Mesothelial cell of epicardium (in vitro differentiated cells): ENCODE data around the gene POLR1G. TPM values are rescaled to one million over a fixed set of nuclear protein-coding genes. Genes with fewer than 3 reads are reported as not detected.
A peak's percentile ranks its signal among the peaks of the same experiment; 100 is the strongest.

Experiments used
- DNase-seq, 2 experiments: peaks; one replicate each; pipeline ENCODE4 v3.0.0; 2021; ENCODE audit warnings: low spot score in 2 of 2; ENCODE audit not compliant: unreplicated experiment in 2 of 2
- H3K27ac Mint-ChIP-seq: 2 replicates; pipeline ENCODE4 v1.8.0; 2021; ENCODE audit warnings: mixed read lengths
- H3K27me3 Mint-ChIP-seq: 2 replicates; pipeline ENCODE4 v1.8.0; 2021; ENCODE audit warnings: low read depth, mixed read lengths
- H3K36me3 Mint-ChIP-seq: 2 replicates; pipeline ENCODE4 v1.8.0; 2021; ENCODE audit warnings: mixed read lengths
- H3K4me1 Mint-ChIP-seq: 2 replicates; pipeline ENCODE4 v1.8.0; 2021; ENCODE audit warnings: mixed read lengths
- H3K4me3 Mint-ChIP-seq: 2 replicates; pipeline ENCODE4 v1.8.0; 2021; ENCODE audit warnings: mild to moderate bottlenecking, moderate library complexity, mixed read lengths
- H3K9me3 Mint-ChIP-seq: 2 replicates; pipeline ENCODE4 v1.8.0; 2021; ENCODE audit warnings: mixed read lengths
- CTCF ChIP-seq: fragments of 200-600 bp; sonication (generic); IDR thresholded peaks from one replicate; pipeline ENCODE4 v1.5.0; 2021; ENCODE audit warnings: antibody characterized with exemption; ENCODE audit not compliant: unreplicated experiment
- total RNA-seq: library from RNA; stranded (reverse); gene quantifications from 3 replicates; pipeline ENCODE4 v1.2.1, GENCODE V29; 2021

Gene POLR1G
- total RNA-seq, 1 donor from 2014 or later: 6.7 TPM

- DNase-seq: no peak
- Mint-ChIP-seq H3K27ac (no peak overlapping the region), H3K36me3 (peaks cover 22% of the 10 kb centered on the region), H3K27me3 (no peaks in the 10 kb centered on the region), H3K4me3 (no peak overlapping the region), H3K4me1 (no peaks in the 10 kb centered on the region), H3K9me3 (no peaks in the 10 kb centered on the region)
- no peak for TF ChIP-seq CTCF
Measured at GRCh38 chr19:45362291-45362690, 44.2 kb upstream of the POLR1G start.

DNA sequence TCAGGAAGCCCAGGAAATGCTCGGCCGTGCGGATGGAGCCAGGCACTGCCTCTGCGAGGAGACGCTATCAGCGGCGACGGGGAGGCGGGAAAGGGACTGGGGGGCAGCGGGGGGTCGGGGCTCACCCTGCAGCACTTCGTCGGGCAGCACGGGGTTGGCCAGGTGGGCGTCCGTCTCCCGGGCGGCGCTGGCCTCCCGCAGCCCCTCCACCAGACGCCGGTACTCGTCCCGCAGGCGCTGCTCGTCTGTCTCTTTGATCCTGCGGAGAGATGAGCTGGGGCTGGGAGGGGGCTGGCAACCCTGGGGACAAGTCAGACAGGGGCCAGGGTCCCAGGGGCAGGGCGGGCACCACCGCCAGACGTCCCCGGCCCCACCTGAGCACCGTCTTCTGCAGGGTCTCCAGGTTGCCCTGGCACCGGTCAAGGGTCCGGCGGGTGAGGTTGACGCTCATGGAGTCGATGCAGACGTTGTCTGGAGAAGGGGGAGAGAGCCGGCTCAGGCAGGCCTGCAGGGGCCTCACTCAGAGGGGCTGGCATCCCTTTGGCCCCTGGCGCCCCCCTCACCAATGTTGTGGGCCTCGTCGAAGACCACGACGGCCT, 42.5 kb upstream of the POLR1G start:
- no peak for TF ChIP-seq CTCF
- no peak for DNase-seq
- no peak overlapping the region for H3K27ac Mint-ChIP-seq
- no peaks in the 10 kb centered on the region for H3K27me3 Mint-ChIP-seq
- H3K36me3 Mint-ChIP-seq: peaks cover 14% of the 10 kb centered on the region
- H3K4me1 Mint-ChIP-seq: peaks cover 2% of the 10 kb centered on the region
- H3K9me3 Mint-ChIP-seq: no peaks in the 10 kb centered on the region
- no peak overlapping the region for H3K4me3 Mint-ChIP-seq

- peaks cover 11% of the 10 kb centered on the region for H3K36me3 Mint-ChIP-seq
- no peak overlapping the region for H3K27ac Mint-ChIP-seq
Measured at GRCh38 chr19:45364696-45365095, 41.7 kb upstream of the POLR1G start.

DNA sequence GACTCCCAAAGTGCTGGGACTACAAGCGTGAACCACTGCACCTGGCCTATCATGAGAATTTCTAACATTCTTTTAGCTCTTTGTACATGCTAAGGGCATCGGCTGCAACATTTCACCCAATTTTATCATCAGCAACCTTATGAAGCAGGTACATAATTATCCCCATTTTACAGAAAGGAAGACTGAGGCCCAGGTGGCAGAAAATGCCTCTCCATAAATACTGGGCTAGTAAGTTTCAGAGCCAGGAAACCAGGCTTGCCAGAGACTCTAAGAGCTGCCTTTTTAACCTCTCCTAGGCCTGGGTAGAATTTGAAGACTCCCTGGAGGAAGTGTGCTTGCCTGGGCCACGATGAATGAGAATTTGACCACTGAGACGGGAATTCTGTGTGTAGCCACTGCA, 38.3 kb upstream of the POLR1G start:
- DNase-seq: no peak
- peaks cover 2% of the 10 kb centered on the region for H3K36me3 Mint-ChIP-seq
- TF ChIP-seq CTCF: no peak
- H3K27me3 Mint-ChIP-seq: no peaks in the 10 kb centered on the region
- no peaks in the 10 kb centered on the region for H3K9me3 Mint-ChIP-seq
- H3K4me3 Mint-ChIP-seq: no peak overlapping the region
- no peak overlapping the region for H3K27ac Mint-ChIP-seq
- peaks cover 12% of the 10 kb centered on the region for H3K4me1 Mint-ChIP-seq

More at GRCh38 chr19:45364696-45365095, 41.7 kb upstream of the POLR1G start:
- H3K27me3 Mint-ChIP-seq: no peaks in the 10 kb centered on the region
- TF ChIP-seq CTCF: no peak
- no peaks in the 10 kb centered on the region for H3K9me3 Mint-ChIP-seq
- H3K4me3 Mint-ChIP-seq: no peak overlapping the region
- H3K4me1 Mint-ChIP-seq: peaks cover 4% of the 10 kb centered on the region
- DNase-seq: no peak

DNA sequence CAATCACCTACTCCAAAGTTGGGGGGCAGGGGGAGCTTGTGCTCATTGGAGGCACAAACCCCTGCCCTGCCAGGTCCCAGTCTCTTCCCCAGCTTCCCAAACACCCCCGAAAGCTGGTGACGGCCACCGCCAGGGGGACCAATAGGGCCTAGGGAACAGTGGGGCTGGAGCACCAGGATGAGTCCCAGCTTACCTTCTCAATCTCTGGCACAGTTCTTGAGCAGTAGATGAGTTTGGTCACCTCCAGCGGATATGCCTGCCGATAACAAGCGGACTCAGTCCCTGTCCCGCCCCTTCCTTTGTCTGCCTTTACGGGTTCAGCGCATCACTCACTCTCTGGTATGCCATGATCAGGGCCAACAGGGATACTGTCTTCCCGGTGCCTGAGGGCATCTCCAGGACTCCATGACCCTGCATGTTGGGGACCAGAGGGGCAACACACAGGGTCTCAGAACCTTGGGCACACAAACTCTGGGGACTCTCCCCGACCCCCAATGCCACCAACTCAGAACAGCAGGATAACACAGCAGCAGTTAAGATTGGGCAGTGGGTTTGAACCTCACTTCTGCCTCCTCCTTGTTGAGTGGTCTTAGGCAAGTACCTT, 37.6 kb upstream of the POLR1G start:
- TF ChIP-seq CTCF: no peak
- DNase-seq: no peak
- H3K4me1 Mint-ChIP-seq: peaks cover 12% of the 10 kb centered on the region
- peak overlapping the region; percentile 54 for H3K4me3 Mint-ChIP-seq
- H3K27ac Mint-ChIP-seq: peak overlapping the region; percentile 50
- no peaks in the 10 kb centered on the region for H3K27me3 Mint-ChIP-seq
- no peaks in the 10 kb centered on the region for H3K9me3 Mint-ChIP-seq
- H3K36me3 Mint-ChIP-seq: no peaks in the 10 kb centered on the region
